Omental fat pad (tissue), 4 donors: ENCODE data around the gene CHRM4. TPM values are rescaled to one million over a fixed set of nuclear protein-coding genes. Genes with fewer than 3 reads are reported as not detected.

Experiments used
- ATAC-seq: fragments of 150-250 bp; one replicate; pipeline ENCODE4 v1.9.1; 2016; ENCODE audit warnings: mild to moderate bottlenecking, moderate library complexity; ENCODE audit not compliant: low FRiP score
- DNase-seq: peaks from one replicate; pipeline ENCODE4 v3.0.0-alpha.2; 2019; ENCODE audit warnings: low spot score
- CTCF ChIP-seq, 3 donors: fragments of 450-650 bp; IDR thresholded peaks; one replicate each; pipeline ENCODE4 v1.5.1; 2016 to 2017; ENCODE audit warnings: antibody characterized with exemption in 3 of 3, mild to moderate bottlenecking in 3 of 3, moderate library complexity in 2 of 3
- total RNA-seq, 4 donors: library from RNA; depleted of rRNA; stranded (reverse); fragments of >200 nt; gene quantifications; one replicate each; pipeline ENCODE4 v1.1.0, GENCODE V29; 2016

CHRM4 gene
- total RNA-seq, 4 donors from 2014 or later: 0.63 to 0.74 TPM; not detected in 2

- ATAC-seq (peak; percentile 94), DNase-seq (peak; percentile 43)
- peak in 2 of 3 donors; percentile 96 to 98 for TF ChIP-seq CTCF (IDR thresholded peaks at IDR 0.05)
Measured at GRCh38 chr11:46346886-46347636, 44.5 kb downstream of the CHRM4 start, which contains the start of gene DGKZ. TSS of gene DGKZ (plus strand) at chr11:46347463. CDS start at chr11:46347660, 197 bp downstream.

- no peak for DNase-seq
- no peak for TF ChIP-seq CTCF (IDR thresholded peaks at IDR 0.05)
- no peak for ATAC-seq
Measured at GRCh38 chr11:46345881-46346484, 45.6 kb downstream of the CHRM4 start.

GRCh38 chr11:46345131-46345597, 46.4 kb downstream of the CHRM4 start:
- no peak for DNase-seq
- no peak for TF ChIP-seq CTCF (IDR thresholded peaks at IDR 0.05)
- ATAC-seq: no peak

GRCh38 chr11:46343520-46343919, 48.1 kb downstream of the CHRM4 start:
- no peak for ATAC-seq
- no peak for DNase-seq
- TF ChIP-seq CTCF (IDR thresholded peaks at IDR 0.05): no peak

- ATAC-seq: no peak
- no peak for DNase-seq
- TF ChIP-seq CTCF (IDR thresholded peaks at IDR 0.05): no peak
Measured at GRCh38 chr11:46342239-46342638, 49.3 kb downstream of the CHRM4 start.

GRCh38 chr11:46341454-46341853, 50.1 kb downstream of the CHRM4 start:
- no peak for DNase-seq
- TF ChIP-seq CTCF (IDR thresholded peaks at IDR 0.05): no peak
- no peak for ATAC-seq
